DND-41 (cell line): ENCODE data around the gene MAPK1.
"Not testable (repeated sequence)": the region's sequence is repeated elsewhere in the genome, so short reads cannot be mapped to it uniquely, and the experiment has no call there.

Experiments used
- ATAC-seq: fragments of 200-7000 bp; cut with Tn5 transposase; 3 replicates; pipeline ENCODE4 v1.9.1; 2021; ENCODE audit warnings: low read depth; ENCODE audit not compliant: insufficient read depth
- DNase-seq: peaks from one replicate; pipeline ENCODE4 v3.0.0-alpha.2; 2020
- H2AFZ ChIP-seq: 2 replicates; pipeline ENCODE4 v1.6.0; 2012; ENCODE audit warnings: low read depth, low read length
- H3K27ac ChIP-seq: 2 replicates; pipeline ENCODE4 v1.5.1; 2012; ENCODE audit warnings: low read length, inconsistent platforms
- H3K27me3 ChIP-seq: fragments of 200-600 bp; sonication (generic); 2 replicates; pipeline ENCODE4 v1.6.0; 2012; ENCODE audit warnings: low read length, mild to moderate bottlenecking, inconsistent platforms; ENCODE audit not compliant: insufficient read depth, poor library complexity
- H3K36me3 ChIP-seq: 2 replicates; pipeline ENCODE4 v1.5.1; 2012; ENCODE audit warnings: low read length, inconsistent platforms; ENCODE audit not compliant: insufficient read depth
- H3K4me1 ChIP-seq: 2 replicates; pipeline ENCODE4 v1.5.1; 2012; ENCODE audit warnings: mild to moderate bottlenecking, low read length; ENCODE audit not compliant: insufficient read depth
- H3K4me2 ChIP-seq: 2 replicates; pipeline ENCODE4 v1.6.0; 2012; ENCODE audit warnings: mild to moderate bottlenecking, moderate library complexity, low read length, inconsistent platforms; ENCODE audit not compliant: insufficient read depth
- H3K4me3 ChIP-seq, 2 experiments: fragments of 200-600 bp in 1 of 2; shearing (Covaris generic) in 1 of 2; 2 replicates each; pipeline ENCODE4 v1.5.1; 2012 to 2016; ENCODE audit warnings: inconsistent platforms in 2 of 2, low read length in 2 of 2, mild to moderate bottlenecking in 2 of 2, low read depth in 1 of 2, moderate library complexity in 1 of 2
- H3K79me2 ChIP-seq: 2 replicates; pipeline ENCODE4 v1.6.0; 2012; ENCODE audit warnings: low read length, inconsistent platforms; ENCODE audit not compliant: insufficient read depth
- H3K9ac ChIP-seq: 2 replicates; pipeline ENCODE4 v1.6.0; 2012; ENCODE audit warnings: low read depth, mild to moderate bottlenecking, inconsistent platforms, low read length, moderate library complexity
- H3K9me3 ChIP-seq: 2 replicates; pipeline ENCODE4 v1.5.1; 2012; ENCODE audit warnings: low read length, moderate library complexity, mild to moderate bottlenecking, inconsistent platforms; ENCODE audit not compliant: insufficient read depth, severe bottlenecking
- H4K20me1 ChIP-seq: 2 replicates; pipeline ENCODE4 v1.6.0; 2012; ENCODE audit warnings: low read length; ENCODE audit not compliant: insufficient read depth
- EZH2 ChIP-seq: IDR thresholded peaks from 3 replicates; pipeline ENCODE4 v1.6.1; 2012; ENCODE audit warnings: borderline replicate concordance, low read depth, mild to moderate bottlenecking, moderate library complexity, low read length, inconsistent platforms; ENCODE audit not compliant: severe bottlenecking
- TF ChIP-seq, protein P1 (sequence below): IDR thresholded peaks from 2 replicates; pipeline ENCODE4 v1.5.1; 2012; ENCODE audit warnings: borderline replicate concordance, low read length, moderate library complexity, mild to moderate bottlenecking; ENCODE audit not compliant: poor library complexity, severe bottlenecking; ENCODE audit errors: extremely low read depth

Gene MAPK1

DNA sequence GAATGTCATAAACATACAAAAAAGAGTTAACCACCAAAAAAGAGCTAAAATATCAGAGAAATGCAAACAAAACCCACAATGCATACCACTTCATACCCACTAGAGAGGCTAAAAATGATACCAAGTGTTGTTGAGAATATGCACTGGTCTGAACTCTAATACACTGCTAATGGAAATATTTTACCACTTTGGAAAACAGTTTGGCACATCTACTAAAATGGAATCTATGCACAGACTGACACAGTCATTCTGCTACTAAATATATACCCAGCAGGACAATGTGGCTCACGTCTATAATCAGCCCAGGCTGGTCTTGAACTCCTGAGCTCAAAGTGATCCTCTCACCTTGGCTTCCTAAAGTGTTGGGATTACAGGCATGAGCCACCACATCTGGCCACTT is 18.0 kb downstream of the MAPK1 start:
- Histone ChIP-seq H4K20me1 (peaks cover 72% of the 10 kb centered on the region), H3K36me3 (peaks cover 11% of the 10 kb centered on the region), H3K79me2 (peaks cover 99% of the 10 kb centered on the region), H3K4me3 (no peak overlapping the region), H3K27me3 (no peaks in the 10 kb centered on the region), H3K9me3 (no peaks in the 10 kb centered on the region), H3K4me2 (no peak overlapping the region), H2AFZ (no peak overlapping the region), H3K27ac (no peak overlapping the region), H3K4me1 (no peaks in the 10 kb centered on the region), H3K9ac (no peak overlapping the region)
- TF ChIP-seq EZH2: no peak
- TF ChIP-seq, protein P1, sequence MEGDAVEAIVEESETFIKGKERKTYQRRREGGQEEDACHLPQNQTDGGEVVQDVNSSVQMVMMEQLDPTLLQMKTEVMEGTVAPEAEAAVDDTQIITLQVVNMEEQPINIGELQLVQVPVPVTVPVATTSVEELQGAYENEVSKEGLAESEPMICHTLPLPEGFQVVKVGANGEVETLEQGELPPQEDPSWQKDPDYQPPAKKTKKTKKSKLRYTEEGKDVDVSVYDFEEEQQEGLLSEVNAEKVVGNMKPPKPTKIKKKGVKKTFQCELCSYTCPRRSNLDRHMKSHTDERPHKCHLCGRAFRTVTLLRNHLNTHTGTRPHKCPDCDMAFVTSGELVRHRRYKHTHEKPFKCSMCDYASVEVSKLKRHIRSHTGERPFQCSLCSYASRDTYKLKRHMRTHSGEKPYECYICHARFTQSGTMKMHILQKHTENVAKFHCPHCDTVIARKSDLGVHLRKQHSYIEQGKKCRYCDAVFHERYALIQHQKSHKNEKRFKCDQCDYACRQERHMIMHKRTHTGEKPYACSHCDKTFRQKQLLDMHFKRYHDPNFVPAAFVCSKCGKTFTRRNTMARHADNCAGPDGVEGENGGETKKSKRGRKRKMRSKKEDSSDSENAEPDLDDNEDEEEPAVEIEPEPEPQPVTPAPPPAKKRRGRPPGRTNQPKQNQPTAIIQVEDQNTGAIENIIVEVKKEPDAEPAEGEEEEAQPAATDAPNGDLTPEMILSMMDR: no peak
- DNase-seq: no peak
- ATAC-seq: no peak

DNA sequence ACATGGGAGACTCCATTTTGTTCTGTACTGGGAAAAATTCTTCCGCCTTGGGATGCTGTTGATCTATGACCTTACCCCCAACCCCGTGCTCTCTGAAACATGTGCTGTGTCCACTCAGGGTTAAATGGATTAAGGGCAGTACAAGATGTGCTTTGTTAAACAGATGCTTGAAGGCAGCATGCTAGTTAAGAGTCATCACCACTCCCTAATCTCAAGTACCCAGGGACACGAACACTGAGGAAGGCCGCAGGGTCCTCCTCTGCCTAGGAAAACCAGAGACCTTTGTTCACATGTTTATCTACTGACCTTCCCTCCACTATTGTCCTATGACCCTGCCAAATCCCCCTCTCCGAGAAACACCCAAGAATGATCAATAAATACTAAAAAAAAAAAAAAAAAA is 19.4 kb downstream of the MAPK1 start:
- DNase-seq, H3K4me1 ChIP-seq, H3K27me3 ChIP-seq, H3K9ac ChIP-seq, H2AFZ ChIP-seq, ATAC-seq, H3K4me2 ChIP-seq, H3K27ac ChIP-seq, H3K4me3 ChIP-seq, H3K9me3 ChIP-seq: not testable (repeated sequence)
- Histone ChIP-seq H4K20me1 (peaks cover 74% of the 10 kb centered on the region), H3K36me3 (peaks cover 12% of the 10 kb centered on the region; the same call in 1 of the 2 replicates), H3K79me2 (peaks cover 99% of the 10 kb centered on the region)

DNA sequence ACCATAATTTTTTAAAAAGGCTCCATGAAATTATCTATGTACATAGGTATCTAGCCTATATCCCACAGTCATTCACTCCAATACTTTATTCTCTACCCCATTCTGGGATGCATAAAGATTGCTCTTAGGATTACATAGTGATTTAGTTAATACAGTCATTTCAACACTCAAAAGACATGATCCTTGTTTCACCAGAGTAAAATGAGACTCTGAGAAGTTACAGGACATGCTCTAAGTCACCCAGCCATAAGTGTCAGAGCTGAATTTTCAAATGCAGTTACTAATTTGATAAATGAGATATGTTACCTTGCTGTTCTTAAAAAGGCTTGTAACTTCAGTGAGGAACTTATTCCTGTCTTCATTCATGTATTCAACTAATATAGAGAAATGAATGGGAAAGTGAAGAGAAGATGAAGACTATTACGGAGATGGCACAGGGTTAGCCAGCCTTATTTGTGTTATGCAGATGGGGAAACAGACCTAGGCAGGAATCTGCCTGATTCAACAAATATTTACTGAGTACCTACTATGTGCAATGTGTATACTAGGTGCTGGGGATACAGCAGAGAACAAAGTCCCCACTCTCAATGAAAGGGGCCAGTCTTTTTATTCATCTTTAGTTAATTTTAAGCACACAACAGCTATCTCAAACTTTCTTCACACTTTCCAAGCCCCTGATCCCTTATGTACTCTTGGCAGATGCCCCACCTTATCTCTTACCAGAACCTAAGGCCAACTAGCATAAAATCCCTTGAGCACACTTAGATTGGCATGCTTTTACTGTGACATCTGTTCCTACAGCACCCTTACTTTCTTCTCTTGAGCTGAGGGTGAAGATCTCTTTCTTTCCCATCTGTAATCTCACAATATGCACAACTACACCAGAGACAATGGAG is 21.6 kb downstream of the MAPK1 start:
- Histone ChIP-seq H3K27ac (no peak overlapping the region), H3K9ac (no peak overlapping the region), H3K4me3 (no peak overlapping the region), H3K4me1 (no peaks in the 10 kb centered on the region), H2AFZ (no peak overlapping the region), H3K4me2 (no peak overlapping the region), H3K9me3 (no peaks in the 10 kb centered on the region), H3K27me3 (no peaks in the 10 kb centered on the region), H3K79me2 (peaks cover 96% of the 10 kb centered on the region), H4K20me1 (peaks cover 75% of the 10 kb centered on the region), H3K36me3 (peaks cover 7% of the 10 kb centered on the region; the same call in 1 of the 2 replicates)
- DNase-seq (no peak), ATAC-seq (no peak)
- TF ChIP-seq, protein P1: no peak
- TF ChIP-seq EZH2: no peak

DNA sequence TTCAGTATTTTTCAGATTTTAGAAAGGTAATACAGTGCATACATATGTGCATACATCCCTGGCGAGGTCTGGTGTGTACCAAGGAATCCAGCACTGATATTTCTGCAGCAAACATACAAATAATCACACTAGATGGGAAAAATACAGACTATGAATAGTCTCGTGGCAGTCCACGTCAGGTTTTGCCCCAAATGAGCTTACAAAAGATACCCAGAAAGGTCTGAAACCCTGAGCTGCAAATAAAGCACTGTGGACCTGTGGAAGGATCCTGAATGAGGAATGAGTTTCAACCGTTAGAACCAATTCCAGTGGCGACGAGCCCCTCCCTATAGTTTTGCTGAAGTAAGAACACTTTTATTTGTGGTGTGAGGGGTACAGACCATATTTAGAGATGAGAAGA is 24.5 kb downstream of the MAPK1 start:
- TF ChIP-seq EZH2: no peak
- TF ChIP-seq, protein P1: no peak
- Histone ChIP-seq H3K79me2 (peaks cover 95% of the 10 kb centered on the region), H3K4me1 (no peaks in the 10 kb centered on the region), H3K27me3 (no peaks in the 10 kb centered on the region), H3K4me2 (no peak overlapping the region), H4K20me1 (peaks cover 77% of the 10 kb centered on the region), H3K9ac (no peak overlapping the region), H3K36me3 (peaks cover 3% of the 10 kb centered on the region; the same call in 1 of the 2 replicates), H3K27ac (no peak overlapping the region), H3K9me3 (no peaks in the 10 kb centered on the region), H3K4me3 (no peak overlapping the region), H2AFZ (no peak overlapping the region)
- no peak for DNase-seq
- ATAC-seq: no peak
